HL-60 (cell line): Measurements from ENCODE around the gene NRARP.

Source experiments
- CTCF ChIP-seq: IDR thresholded peaks from one replicate; pipeline ENCODE4 v1.5.1; 2011; ENCODE audit warnings: low read length, control low read depth, inconsistent platforms; ENCODE audit not compliant: insufficient read depth
- GABPA ChIP-seq: IDR thresholded peaks from 2 replicates; pipeline ENCODE4 v1.6.1; 2012; ENCODE audit warnings: low read depth
- POLR2AphosphoS5 ChIP-seq: IDR thresholded peaks from 2 replicates; pipeline ENCODE4 v1.6.1; 2012; ENCODE audit warnings: low read depth
- REST ChIP-seq: IDR thresholded peaks from 2 replicates; pipeline ENCODE4 v1.6.1; 2012; ENCODE audit warnings: low read depth; ENCODE audit not compliant: insufficient replicate concordance

GRCh38 chr9:137303151-137303892 lies 1.3 kb upstream of the NRARP start:
- TF ChIP-seq CTCF (no peak), REST (no peak), POLR2AphosphoS5 (no peak), GABPA (no peak)
